ENCODE data around the gene CLPTM1.

Gene CLPTM1

GRCh38 chr19:45025264-45025663 is 70.1 kb downstream of the CLPTM1 start:
- Histone ChIP-seq H3K4me3 (IDR thresholded peaks at IDR 0.05; ENCODE audit: insufficient read depth, low read depth, low read length) (no peak overlapping the region), H4K20me1 (ENCODE audit: insufficient read depth) (no peaks in the 10 kb centered on the region), H3K9ac (no peak overlapping the region), H3K27ac (no peak overlapping the region), H3K27me3 (ENCODE audit: insufficient read depth, low read depth) (no peaks in the 10 kb centered on the region), H3K36me3 (ENCODE audit: insufficient read depth) (no peaks in the 10 kb centered on the region), H3K4me1 (ENCODE audit: low read depth, poor library complexity, severe bottlenecking) (no peaks in the 10 kb centered on the region), H3K4me2 (no peak overlapping the region), H2AFZ (ENCODE audit: low read depth) (no peak overlapping the region), H3K79me2 (ENCODE audit: insufficient read depth, low read depth) (no peaks in the 10 kb centered on the region)
- no peak for TF ChIP-seq CTCF (conservative IDR thresholded peaks at IDR 0.05; ENCODE audit: low read depth, low read length)

DNA sequence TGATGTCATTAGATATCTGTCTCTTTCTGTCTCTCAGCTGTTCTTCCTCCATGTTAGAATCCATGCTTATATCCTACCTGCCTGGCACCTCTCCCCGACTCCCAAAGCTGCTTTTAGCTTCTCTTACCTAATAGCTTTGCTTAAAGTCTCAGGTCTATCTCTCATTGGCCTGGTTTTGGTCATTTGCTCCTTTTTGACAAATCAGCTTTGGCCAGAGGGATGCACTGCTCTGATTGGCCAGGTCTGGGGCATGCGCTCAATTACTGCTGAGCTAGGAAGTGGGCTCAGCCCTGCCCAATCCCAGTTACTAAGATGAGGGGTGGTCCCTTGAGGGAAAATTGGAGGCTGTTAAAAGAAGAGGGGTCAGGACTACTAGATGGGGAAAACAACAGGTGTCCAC is 72.2 kb downstream of the CLPTM1 start:
- no peaks in the 10 kb centered on the region for H3K27me3 ChIP-seq (ENCODE audit: insufficient read depth, low read depth)
- no peak overlapping the region for H3K4me3 ChIP-seq (IDR thresholded peaks at IDR 0.05; ENCODE audit: insufficient read depth, low read depth, low read length)
- H2AFZ ChIP-seq (ENCODE audit: low read depth), result no peak overlapping the region
- no peaks in the 10 kb centered on the region for H3K36me3 ChIP-seq (ENCODE audit: insufficient read depth)
- no peaks in the 10 kb centered on the region for H4K20me1 ChIP-seq (ENCODE audit: insufficient read depth)
- no peak overlapping the region for H3K27ac ChIP-seq
- H3K4me2 ChIP-seq, result no peak overlapping the region
- no peak for TF ChIP-seq CTCF (conservative IDR thresholded peaks at IDR 0.05; ENCODE audit: low read depth, low read length)
- no peaks in the 10 kb centered on the region for H3K79me2 ChIP-seq (ENCODE audit: insufficient read depth, low read depth)
- H3K9ac ChIP-seq, result no peak overlapping the region
- no peaks in the 10 kb centered on the region for H3K4me1 ChIP-seq (ENCODE audit: low read depth, poor library complexity, severe bottlenecking)

DNA sequence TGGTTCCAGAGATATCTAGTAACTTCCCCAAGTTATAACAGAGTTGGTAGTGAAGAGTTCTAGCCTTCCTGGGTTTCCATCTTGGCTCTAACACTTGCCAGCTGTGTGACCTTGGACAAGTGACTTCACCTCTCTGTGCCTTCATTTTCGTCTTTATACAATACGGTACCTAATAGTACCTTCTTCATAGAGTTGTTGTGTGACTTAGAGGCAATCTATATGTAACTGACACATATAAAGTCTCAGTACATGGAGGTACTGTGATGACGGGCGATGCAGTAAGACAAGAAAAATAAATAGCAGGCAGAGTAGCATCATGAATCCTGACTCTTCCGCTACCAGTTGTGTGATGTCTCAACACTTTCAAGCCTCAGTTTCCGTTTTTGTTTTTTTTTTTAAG is 75.6 kb downstream of the CLPTM1 start:
- H3K4me2 ChIP-seq, result no peak overlapping the region
- no peak overlapping the region for H3K27ac ChIP-seq
- H3K4me1 ChIP-seq (ENCODE audit: low read depth, poor library complexity, severe bottlenecking), result no peaks in the 10 kb centered on the region
- H3K9ac ChIP-seq, result no peak overlapping the region
- H2AFZ ChIP-seq (ENCODE audit: low read depth), result no peak overlapping the region
- no peaks in the 10 kb centered on the region for H3K79me2 ChIP-seq (ENCODE audit: insufficient read depth, low read depth)
- TF ChIP-seq CTCF (conservative IDR thresholded peaks at IDR 0.05; ENCODE audit: low read depth, low read length), result no peak
- no peak overlapping the region for H3K4me3 ChIP-seq (IDR thresholded peaks at IDR 0.05; ENCODE audit: insufficient read depth, low read depth, low read length)
- no peaks in the 10 kb centered on the region for H3K27me3 ChIP-seq (ENCODE audit: insufficient read depth, low read depth)
- no peaks in the 10 kb centered on the region for H3K36me3 ChIP-seq (ENCODE audit: insufficient read depth)
- no peaks in the 10 kb centered on the region for H4K20me1 ChIP-seq (ENCODE audit: insufficient read depth)

DNA sequence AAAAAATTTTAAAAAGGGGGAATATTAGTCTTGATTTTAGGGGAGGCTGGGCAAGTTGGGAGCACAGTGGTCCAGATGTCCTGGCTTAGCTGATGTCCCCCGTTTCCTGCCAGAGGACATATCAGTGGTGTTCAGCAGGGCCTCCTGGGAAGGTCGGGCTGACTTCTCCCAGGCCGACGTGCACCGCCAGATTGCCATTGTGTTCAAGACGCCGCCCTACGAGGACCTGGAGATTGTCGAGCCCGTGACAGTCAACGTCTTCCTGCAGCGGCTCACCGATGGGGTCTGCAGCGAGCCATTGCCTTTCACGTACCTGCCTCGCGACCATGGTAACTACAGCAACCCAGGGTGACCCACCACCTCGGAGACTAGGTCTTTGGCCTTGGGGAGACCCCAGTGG is 77.2 kb downstream of the CLPTM1 start:
- H3K4me1 ChIP-seq (ENCODE audit: low read depth, poor library complexity, severe bottlenecking), result no peaks in the 10 kb centered on the region
- H3K79me2 ChIP-seq (ENCODE audit: insufficient read depth, low read depth), result no peaks in the 10 kb centered on the region
- no peak overlapping the region for H3K4me2 ChIP-seq
- H3K9ac ChIP-seq, result no peak overlapping the region
- H2AFZ ChIP-seq (ENCODE audit: low read depth), result no peak overlapping the region
- H3K4me3 ChIP-seq (IDR thresholded peaks at IDR 0.05; ENCODE audit: insufficient read depth, low read depth, low read length), result no peak overlapping the region
- no peak overlapping the region for H3K27ac ChIP-seq
- H3K27me3 ChIP-seq (ENCODE audit: insufficient read depth, low read depth), result no peaks in the 10 kb centered on the region
- H4K20me1 ChIP-seq (ENCODE audit: insufficient read depth), result no peaks in the 10 kb centered on the region
- TF ChIP-seq CTCF (conservative IDR thresholded peaks at IDR 0.05; ENCODE audit: low read depth, low read length), result no peak
- H3K36me3 ChIP-seq (ENCODE audit: insufficient read depth), result no peaks in the 10 kb centered on the region

Measured in KMS-11 (cell line).